Sigmoid colon (tissue), 4 donors: Measurements from ENCODE around the gene SIK3.

ENCODE experiments used
- CTCF ChIP-seq, 4 experiments: fragments of 450-650 bp in 3 of 4; fragments of 200-600 bp in 1 of 4; IDR thresholded peaks; one replicate each; pipeline ENCODE4 v1.5.1; 2016 to 2019; ENCODE audit warnings: antibody characterized with exemption in 4 of 4, mild to moderate bottlenecking in 3 of 4, moderate library complexity in 2 of 4
- EP300 ChIP-seq, 4 donors: sonication (generic); formaldehyde crosslinking; IDR thresholded peaks; one replicate each; pipeline ENCODE4 v1.6.1; 2017; ENCODE audit warnings: antibody characterized with exemption in 4 of 4
- POLR2A ChIP-seq, 2 donors: fragments of 450-650 bp; IDR thresholded peaks; one replicate each; pipeline ENCODE4 v1.6.1; 2016; ENCODE audit warnings: antibody characterized with exemption in 2 of 2, mild to moderate bottlenecking in 2 of 2, moderate library complexity in 2 of 2

- TF ChIP-seq CTCF (IDR thresholded peaks at IDR 0.05) (no peak), POLR2A (IDR thresholded peaks at IDR 0.05) (no peak), EP300 (IDR thresholded peaks at IDR 0.05) (no peak)
Observed at GRCh38 chr11:116798368-116798767, 299.9 kb downstream of the SIK3 start.
